GM19035 (cell line): Measurements from ENCODE around the gene IRF2BPL.

Source experiments
- ATAC-seq: cut with Tn5 transposase; IDR thresholded peaks from one replicate; pipeline ENCODE4 v1.9.1; 2021; ENCODE audit not compliant: unreplicated experiment

The IRF2BPL gene

GRCh38 chr14:77014004-77014604 is 14.4 kb downstream of the IRF2BPL start:
- no peak for ATAC-seq

- no peak for ATAC-seq
These were observed 16.2 kb downstream of the IRF2BPL start for GRCh38 chr14:77012193-77012765.

- ATAC-seq: no peak
These were observed 17.3 kb downstream of the IRF2BPL start for GRCh38 chr14:77011245-77011644.

DNA sequence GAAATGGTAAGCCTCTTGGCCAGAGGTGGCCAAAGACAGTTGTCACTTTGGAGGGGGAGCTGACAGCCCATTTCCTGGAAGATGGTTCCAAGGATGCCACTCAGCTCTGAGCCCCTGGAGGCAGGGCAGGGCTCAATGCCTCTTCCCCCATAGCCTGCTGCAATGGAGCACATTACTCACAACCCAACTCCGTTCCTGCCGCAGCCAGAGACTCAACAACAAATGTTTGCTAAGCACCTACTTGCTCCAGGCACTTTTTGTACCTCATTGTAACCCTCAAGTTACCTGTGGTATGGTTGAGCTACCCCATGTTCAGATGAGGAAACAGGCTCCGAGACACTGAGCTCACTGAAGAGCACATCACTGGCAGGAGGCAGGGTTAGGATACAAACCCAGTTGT is 19.5 kb downstream of the IRF2BPL start:
- ATAC-seq: no peak

GRCh38 chr14:77008541-77008940 is 20.0 kb downstream of the IRF2BPL start:
- no peak for ATAC-seq

GRCh38 chr14:77007975-77008421 is 20.5 kb downstream of the IRF2BPL start:
- ATAC-seq: no peak

DNA sequence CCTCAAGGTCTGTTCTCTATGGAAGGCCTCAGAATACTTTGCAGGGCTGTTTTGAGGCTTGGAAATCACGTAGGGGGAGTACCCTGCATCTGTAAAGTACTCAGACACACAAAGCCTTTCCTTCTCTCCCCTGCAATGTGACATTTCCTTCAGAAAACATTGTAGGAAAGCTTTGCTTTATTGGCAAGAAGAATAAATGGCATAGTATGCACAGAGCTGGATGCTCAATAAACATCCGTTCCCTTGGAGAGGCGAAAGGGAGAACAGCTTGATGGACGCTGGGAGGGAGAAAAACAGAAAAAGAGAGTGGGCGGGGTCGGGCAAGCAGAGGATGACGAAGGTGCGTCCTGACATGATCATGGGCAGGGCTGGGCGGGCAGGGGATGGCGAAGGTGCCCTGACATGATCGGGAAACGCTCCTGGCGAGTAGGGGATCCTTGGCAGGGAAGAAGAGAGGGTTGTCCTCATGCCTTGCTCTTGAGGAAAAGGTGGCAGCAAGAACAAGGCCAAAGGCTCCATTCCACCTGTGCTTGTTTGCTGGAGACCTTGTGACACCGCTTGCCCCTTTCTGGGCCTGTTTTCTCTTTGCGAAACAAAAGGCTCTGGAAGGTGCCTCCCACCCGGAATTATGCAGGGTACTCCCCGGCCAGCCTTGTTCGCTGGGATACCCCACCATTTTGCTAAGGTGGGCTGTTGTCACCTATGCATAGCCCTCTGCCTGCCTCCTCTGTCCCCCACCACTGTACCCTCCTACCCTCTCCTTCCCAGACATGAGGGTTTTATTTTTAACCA is 21.1 kb downstream of the IRF2BPL start:
- no peak for ATAC-seq

- ATAC-seq: no peak
These were observed 22.4 kb downstream of the IRF2BPL start for GRCh38 chr14:77006132-77006531.

GRCh38 chr14:77005559-77005958 is 22.9 kb downstream of the IRF2BPL start:
- no peak for ATAC-seq

DNA sequence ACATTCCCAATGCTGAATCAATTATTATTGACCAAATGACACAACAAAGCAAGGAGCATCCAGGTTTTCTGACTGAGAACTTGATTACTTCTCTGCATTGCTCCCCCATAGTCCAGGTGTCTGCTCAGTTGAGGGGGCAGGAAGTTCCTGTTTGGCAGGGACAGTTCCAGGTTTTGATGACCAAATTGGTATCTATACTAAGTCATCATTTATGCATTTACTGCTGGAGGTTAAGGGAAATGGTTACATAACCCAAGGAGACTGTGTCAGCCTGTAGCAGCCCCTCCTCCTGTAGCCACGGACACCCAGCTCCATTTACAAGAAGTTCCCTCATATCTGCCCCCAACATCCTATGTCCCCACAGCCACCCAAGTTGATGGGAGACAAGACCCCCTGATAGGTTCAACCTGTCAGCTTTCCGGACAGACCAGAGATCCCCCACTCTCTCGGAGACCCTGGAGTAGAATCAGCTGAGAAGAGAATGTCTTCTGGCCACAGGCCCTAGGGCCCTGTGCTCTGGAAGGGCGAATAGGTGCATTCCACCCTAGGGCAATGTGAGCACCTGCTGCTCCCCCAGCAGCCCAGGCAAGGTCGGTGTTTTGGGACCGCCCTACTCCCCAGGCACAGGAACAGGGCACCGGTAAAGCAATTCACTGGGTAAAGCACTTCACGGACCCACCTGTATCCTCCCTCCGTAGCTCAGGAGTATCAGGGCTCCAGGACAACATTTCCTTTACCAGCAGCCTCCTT is 23.6 kb downstream of the IRF2BPL start:
- no peak for ATAC-seq

DNA sequence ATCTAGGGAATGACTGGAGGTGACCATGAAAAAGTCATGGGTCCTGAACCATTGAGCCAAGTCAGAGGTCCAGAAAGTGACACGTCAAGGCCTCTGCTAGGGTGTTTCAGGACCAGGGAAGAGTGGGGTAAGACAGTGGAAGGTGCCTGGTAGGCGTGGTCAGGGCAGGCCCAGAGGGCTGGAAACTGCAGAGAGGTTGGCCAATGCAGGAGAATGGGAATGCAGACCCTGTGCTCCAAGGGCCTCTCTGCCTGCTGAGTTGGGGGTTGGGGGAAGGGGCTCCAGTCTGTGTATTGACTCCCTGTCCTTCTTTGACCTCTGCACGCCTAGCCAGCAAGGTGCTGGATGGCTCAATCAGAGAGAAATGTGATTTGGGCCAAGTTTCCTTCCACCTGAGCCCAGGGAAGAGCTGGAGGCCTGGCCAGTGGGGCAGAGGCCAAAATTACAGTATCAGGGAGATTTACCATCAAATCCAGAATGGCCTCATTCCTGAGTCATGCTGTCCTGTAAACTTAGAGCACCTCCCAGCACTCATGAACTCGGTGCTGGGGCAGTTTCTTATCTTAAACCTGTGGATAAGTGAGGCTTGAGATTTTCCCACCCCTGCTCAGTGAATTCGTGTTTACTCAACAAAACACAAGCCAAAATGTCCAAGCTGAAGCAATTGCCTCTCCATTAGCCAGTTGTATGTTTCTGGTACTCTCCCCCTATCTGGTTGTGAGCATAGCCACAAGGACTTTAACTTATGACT is 24.4 kb downstream of the IRF2BPL start:
- ATAC-seq: no peak

DNA sequence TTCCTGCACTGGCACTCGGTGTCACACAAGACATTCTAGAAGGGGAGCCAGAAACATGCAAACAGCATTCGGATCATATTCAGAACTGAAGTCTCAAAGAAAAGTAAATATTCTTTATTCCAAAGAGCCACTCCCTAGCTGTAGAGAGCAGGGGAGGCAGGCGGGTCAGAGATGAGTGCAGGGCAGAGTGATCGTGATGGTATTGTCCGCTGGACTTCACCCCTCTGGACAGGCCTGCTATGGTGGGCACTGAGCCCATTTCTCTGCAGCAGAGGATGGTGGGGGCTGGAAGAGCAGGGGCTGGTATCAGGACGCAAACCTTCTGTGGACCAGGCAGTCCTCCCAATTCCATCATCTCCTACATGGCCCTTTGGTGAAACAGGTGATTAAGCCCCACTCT is 25.6 kb downstream of the IRF2BPL start:
- ATAC-seq: no peak

GRCh38 chr14:77002335-77002734 is 26.2 kb downstream of the IRF2BPL start:
- ATAC-seq: no peak

- no peak for ATAC-seq
These were observed 27.9 kb downstream of the IRF2BPL start for GRCh38 chr14:77000340-77001270.

GRCh38 chr14:76998910-76999309 is 29.6 kb downstream of the IRF2BPL start:
- no peak for ATAC-seq

GRCh38 chr14:76997257-76997970 is 31.1 kb downstream of the IRF2BPL start:
- no peak for ATAC-seq

DNA sequence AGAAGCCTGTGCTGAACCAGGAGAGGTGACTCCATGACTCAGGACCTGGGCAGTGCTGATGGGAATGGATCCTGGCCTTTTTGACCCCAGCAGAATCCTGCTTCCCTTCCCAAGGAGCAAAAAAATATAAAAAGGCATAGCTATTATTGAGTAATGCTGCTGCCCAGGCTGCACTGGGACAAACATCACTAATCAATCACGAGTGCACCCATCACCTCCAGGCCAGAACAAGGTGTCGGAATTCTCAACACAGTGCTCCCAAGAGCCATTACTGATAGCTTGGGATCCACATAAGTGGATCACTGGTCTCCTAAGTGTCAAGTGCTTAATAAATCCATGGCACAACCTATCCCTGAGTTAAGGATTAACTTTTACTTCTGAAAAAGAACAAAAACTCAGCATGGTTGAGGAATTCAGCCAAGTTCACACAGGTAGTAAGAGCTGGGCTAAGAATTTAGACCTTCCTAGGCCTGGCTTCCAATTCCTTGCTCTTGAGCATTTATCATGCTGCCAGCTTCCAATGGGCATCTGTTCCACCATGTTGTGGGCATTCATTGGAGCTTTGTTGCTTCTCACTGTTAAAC is 31.9 kb downstream of the IRF2BPL start:
- no peak for ATAC-seq

GRCh38 chr14:76995279-76996035 is 33.1 kb downstream of the IRF2BPL start:
- ATAC-seq: no peak
